H9 (cell line): ENCODE measurements around the gene TMEM135. TPM values are rescaled to one million over a fixed set of nuclear protein-coding genes. Genes with fewer than 3 reads are reported as not detected.

Source experiments
- DNase-seq: peaks from one replicate; pipeline ENCODE4 v3.0.0-alpha.2; 2017
- H2AFZ ChIP-seq: one replicate; pipeline ENCODE4 v1.6.1; 2013; ENCODE audit warnings: mild to moderate bottlenecking, low read length, control low read depth, moderate library complexity
- H2AK5ac ChIP-seq: 2 replicates; pipeline ENCODE4 v1.6.1; 2013; ENCODE audit warnings: low read length, control low read depth, mixed read lengths; ENCODE audit not compliant: insufficient read length
- H2BK120ac ChIP-seq: one replicate; pipeline ENCODE4 v1.6.1; 2013; ENCODE audit warnings: low read depth, mild to moderate bottlenecking, low read length, control low read depth, inconsistent platforms; ENCODE audit not compliant: poor library complexity, severe bottlenecking
- H2BK12ac ChIP-seq: 2 replicates; pipeline ENCODE4 v1.6.1; 2013; ENCODE audit warnings: low read length, control low read depth, mixed read lengths, low read depth; ENCODE audit not compliant: insufficient read length
- H2BK15ac ChIP-seq: 2 replicates; pipeline ENCODE4 v1.6.1; 2013; ENCODE audit warnings: low read depth, low read length, control low read depth
- H2BK20ac ChIP-seq: one replicate; pipeline ENCODE4 v1.6.1; 2013; ENCODE audit warnings: low read depth, mild to moderate bottlenecking, low read length, control low read depth, inconsistent platforms; ENCODE audit not compliant: poor library complexity, severe bottlenecking
- H2BK5ac ChIP-seq: 2 replicates; pipeline ENCODE4 v1.6.1; 2013; ENCODE audit warnings: low read length, control low read depth, mixed read lengths; ENCODE audit not compliant: insufficient read length
- H3K14ac ChIP-seq: 2 replicates; pipeline ENCODE4 v1.6.1; 2013; ENCODE audit warnings: low read length, control low read depth; ENCODE audit not compliant: insufficient read depth
- H3K18ac ChIP-seq: 2 replicates; pipeline ENCODE4 v1.6.1; 2013; ENCODE audit warnings: low read depth, mild to moderate bottlenecking, mixed read lengths, low read length, control low read depth; ENCODE audit not compliant: insufficient read length
- H3K23ac ChIP-seq: 2 replicates; pipeline ENCODE4 v1.6.1; 2013; ENCODE audit warnings: low read length, control low read depth, mixed read lengths, low read depth; ENCODE audit not compliant: insufficient read length
- H3K23me2 ChIP-seq: 2 replicates; pipeline ENCODE4 v1.6.1; 2013; ENCODE audit warnings: low read depth, mild to moderate bottlenecking, mixed read lengths, low read length, control low read depth; ENCODE audit not compliant: insufficient read length, poor library complexity, severe bottlenecking
- H3K27ac ChIP-seq: 2 replicates; pipeline ENCODE4 v1.5.1; 2013; ENCODE audit warnings: low read length, control low read depth, mixed read lengths, low read depth; ENCODE audit not compliant: insufficient read length
- H3K27me3 ChIP-seq: 2 replicates; pipeline ENCODE4 v1.6.1; 2013; ENCODE audit warnings: low read length, control low read depth, inconsistent platforms; ENCODE audit not compliant: insufficient read depth
- H3K4ac ChIP-seq: 2 replicates; pipeline ENCODE4 v1.6.1; 2013; ENCODE audit warnings: low read depth, mild to moderate bottlenecking, control low read depth, inconsistent platforms, low read length, moderate library complexity
- H3K4me1 ChIP-seq: 2 replicates; pipeline ENCODE4 v1.6.1; 2013; ENCODE audit warnings: low read length, control low read depth, inconsistent platforms; ENCODE audit not compliant: insufficient read depth
- H3K4me2 ChIP-seq: 2 replicates; pipeline ENCODE4 v1.6.1; 2013; ENCODE audit warnings: low read length, control low read depth, mixed read lengths; ENCODE audit not compliant: insufficient read length, insufficient read depth
- H3K56ac ChIP-seq: 2 replicates; pipeline ENCODE4 v1.6.1; 2013; ENCODE audit warnings: low read depth, mild to moderate bottlenecking, mixed read lengths, low read length, control low read depth; ENCODE audit not compliant: insufficient read length
- H3K79me1 ChIP-seq: 2 replicates; pipeline ENCODE4 v1.6.1; 2013; ENCODE audit warnings: low read depth, mild to moderate bottlenecking, moderate library complexity, low read length, control low read depth, inconsistent platforms; ENCODE audit not compliant: insufficient read depth, poor library complexity, severe bottlenecking
- H3K79me2 ChIP-seq: 2 replicates; pipeline ENCODE4 v1.6.1; 2013; ENCODE audit warnings: low read length, control low read depth, inconsistent platforms; ENCODE audit not compliant: insufficient read depth
- H3K9ac ChIP-seq: 2 replicates; pipeline ENCODE4 v1.6.1; 2013; ENCODE audit warnings: low read length, control low read depth, mixed read lengths; ENCODE audit not compliant: insufficient read length; ENCODE audit errors: extremely low read depth
- H3K9me3 ChIP-seq: one replicate; pipeline ENCODE4 v1.6.1; 2013; ENCODE audit warnings: low read depth, low read length, inconsistent platforms; ENCODE audit not compliant: control insufficient read depth
- H3T11ph ChIP-seq: one replicate; pipeline ENCODE4 v1.6.1; 2013; ENCODE audit warnings: mild to moderate bottlenecking, low read length, control low read depth, inconsistent platforms
- H4K20me1 ChIP-seq: one replicate; pipeline ENCODE4 v1.6.1; 2013; ENCODE audit not compliant: control insufficient read depth, insufficient read length, insufficient read depth
- H4K5ac ChIP-seq: 2 replicates; pipeline ENCODE4 v1.6.1; 2013; ENCODE audit warnings: low read depth, mild to moderate bottlenecking, mixed read lengths, low read length, control low read depth; ENCODE audit not compliant: insufficient read length
- H4K8ac ChIP-seq: replicated peaks from 2 replicates; pipeline ENCODE4 v1.6.1; 2013; ENCODE audit warnings: low read length, control low read depth, mixed read lengths, low read depth; ENCODE audit not compliant: insufficient read length
- H4K91ac ChIP-seq: 2 replicates; pipeline ENCODE4 v1.6.1; 2013; ENCODE audit warnings: low read depth, mild to moderate bottlenecking, moderate library complexity, mixed read lengths, low read length, control low read depth; ENCODE audit not compliant: insufficient read length
- H3K27ac Mint-ChIP-seq, 3 experiments: 2 replicates in 2 of 3; 3 replicates in 1 of 3; pipeline ENCODE4 v1.8.0; 2020 to 2021; ENCODE audit warnings: mixed read lengths in 3 of 3, mild to moderate bottlenecking in 1 of 3, moderate library complexity in 1 of 3
- H3K27me3 Mint-ChIP-seq: 2 replicates; pipeline ENCODE4 v1.8.0; 2021; ENCODE audit warnings: low read depth, mild to moderate bottlenecking, moderate library complexity, mixed read lengths
- H3K36me3 Mint-ChIP-seq, 3 experiments: 2 replicates in 2 of 3; 3 replicates in 1 of 3; pipeline ENCODE4 v1.8.0; 2020 to 2021; ENCODE audit warnings: low read depth in 3 of 3, mixed read lengths in 3 of 3; ENCODE audit not compliant: insufficient read depth in 1 of 3
- H3K4me1 Mint-ChIP-seq, 2 experiments: 2 replicates each; pipeline ENCODE4 v1.8.0; 2020; ENCODE audit warnings: mixed read lengths in 2 of 2
- H3K4me3 Mint-ChIP-seq, 2 experiments: 2 replicates in 1 of 2; 3 replicates in 1 of 2; pipeline ENCODE4 v1.8.0; 2020 to 2021; ENCODE audit warnings: mild to moderate bottlenecking in 2 of 2, mixed read lengths in 2 of 2, moderate library complexity in 1 of 2
- H3K9me3 Mint-ChIP-seq, 2 experiments: 2 replicates in 1 of 2; 3 replicates in 1 of 2; pipeline ENCODE4 v1.8.0; 2020; ENCODE audit warnings: mild to moderate bottlenecking in 2 of 2, mixed read lengths in 2 of 2, moderate library complexity in 1 of 2
- CTCF ChIP-seq: fragments of 200-600 bp; sonication (generic); conservative IDR thresholded peaks from 3 replicates; pipeline ENCODE4 v1.8.0; 2021; ENCODE audit warnings: antibody characterized with exemption, mild to moderate bottlenecking
- WGBS: extraction: QIAGEN DNeasy Blood & Tissue Kit; methylation state at CpG from one replicate; pipeline ENCODE4 v1.1.7; 2013; ENCODE audit warnings: missing lambda C conversion rate, low lambda C conversion rate, mixed read lengths; ENCODE audit not compliant: insufficient read length; ENCODE audit errors: extremely low coverage; 5-methylcytosine and 5-hydroxymethylcytosine counted together
- total RNA-seq: library from RNA; stranded (reverse); gene quantifications from 2 replicates; pipeline ENCODE4 v1.2.1, GENCODE V29; 2021

The TMEM135 gene
- total RNA-seq, 1 experiment from 2014 or later, result 25.2 TPM

GRCh38 chr11:87304412-87304811, 266.7 kb downstream of the TMEM135 start:
- no peaks in the 10 kb centered on the region for H3K79me2 ChIP-seq
- no peak overlapping the region for H3K4me2 ChIP-seq
- no peak overlapping the region for H3K4ac ChIP-seq
- H3K14ac ChIP-seq, result no peak overlapping the region
- H4K8ac ChIP-seq, result no peak overlapping the region
- no CpG with 5 or more reads among the region's 1 CpG for WGBS
- H3K9me3 ChIP-seq, result no peaks in the 10 kb centered on the region
- peaks cover 2% of the 10 kb centered on the region; the same call in 1 of the 2 replicates for H3K4me1 ChIP-seq
- no peaks in the 10 kb centered on the region for H3K27me3 ChIP-seq
- DNase-seq, result no peak
- no peak overlapping the region for H2BK5ac ChIP-seq
- H3K23me2 ChIP-seq, result no peaks in the 10 kb centered on the region
- H3K79me1 ChIP-seq, result no peaks in the 10 kb centered on the region
- no peak overlapping the region for H3K9ac ChIP-seq
- no peaks in the 10 kb centered on the region for H4K20me1 ChIP-seq
- H2BK120ac ChIP-seq, result no peak overlapping the region
- H2BK12ac ChIP-seq, result no peak overlapping the region
- no peak overlapping the region for H3K4me3 Mint-ChIP-seq
- H3K27ac ChIP-seq, result no peak overlapping the region
- H2BK15ac ChIP-seq, result no peak overlapping the region
- no peak overlapping the region for H2AFZ ChIP-seq
- no peak overlapping the region; a peak in 2 of 7 replicates for H3K27ac Mint-ChIP-seq
- no peak overlapping the region for H3T11ph ChIP-seq
- TF ChIP-seq CTCF, result no peak
- H4K91ac ChIP-seq, result no peak overlapping the region
- H3K36me3 Mint-ChIP-seq, result no peaks in the 10 kb centered on the region
- no peak overlapping the region for H2BK20ac ChIP-seq
- H3K56ac ChIP-seq, result no peak overlapping the region
- H3K27me3 Mint-ChIP-seq, result no peaks in the 10 kb centered on the region
- H3K23ac ChIP-seq, result no peak overlapping the region
- no peaks in the 10 kb centered on the region for H3K9me3 Mint-ChIP-seq
- no peak overlapping the region for H2AK5ac ChIP-seq
- peaks cover 21 to 24% of the 10 kb centered on the region in 2 experiments for H3K4me1 Mint-ChIP-seq
- H4K5ac ChIP-seq, result no peak overlapping the region
- no peak overlapping the region for H3K18ac ChIP-seq
